H9 (cell line): ENCODE measurements around the gene C2CD2. TPM values are rescaled to one million over a fixed set of nuclear protein-coding genes. Genes with fewer than 3 reads are reported as not detected.

Experiments
- DNase-seq: peaks from one replicate; pipeline ENCODE4 v3.0.0-alpha.2; 2017
- H2AFZ ChIP-seq: one replicate; pipeline ENCODE4 v1.6.1; 2013; ENCODE audit warnings: mild to moderate bottlenecking, low read length, control low read depth, moderate library complexity
- H2AK5ac ChIP-seq: 2 replicates; pipeline ENCODE4 v1.6.1; 2013; ENCODE audit warnings: low read length, control low read depth, mixed read lengths; ENCODE audit not compliant: insufficient read length
- H2BK120ac ChIP-seq: one replicate; pipeline ENCODE4 v1.6.1; 2013; ENCODE audit warnings: low read depth, mild to moderate bottlenecking, low read length, control low read depth, inconsistent platforms; ENCODE audit not compliant: poor library complexity, severe bottlenecking
- H2BK12ac ChIP-seq: 2 replicates; pipeline ENCODE4 v1.6.1; 2013; ENCODE audit warnings: low read length, control low read depth, mixed read lengths, low read depth; ENCODE audit not compliant: insufficient read length
- H2BK15ac ChIP-seq: 2 replicates; pipeline ENCODE4 v1.6.1; 2013; ENCODE audit warnings: low read depth, low read length, control low read depth
- H2BK20ac ChIP-seq: one replicate; pipeline ENCODE4 v1.6.1; 2013; ENCODE audit warnings: low read depth, mild to moderate bottlenecking, low read length, control low read depth, inconsistent platforms; ENCODE audit not compliant: poor library complexity, severe bottlenecking
- H2BK5ac ChIP-seq: 2 replicates; pipeline ENCODE4 v1.6.1; 2013; ENCODE audit warnings: low read length, control low read depth, mixed read lengths; ENCODE audit not compliant: insufficient read length
- H3K14ac ChIP-seq: 2 replicates; pipeline ENCODE4 v1.6.1; 2013; ENCODE audit warnings: low read length, control low read depth; ENCODE audit not compliant: insufficient read depth
- H3K18ac ChIP-seq: 2 replicates; pipeline ENCODE4 v1.6.1; 2013; ENCODE audit warnings: low read depth, mild to moderate bottlenecking, mixed read lengths, low read length, control low read depth; ENCODE audit not compliant: insufficient read length
- H3K23ac ChIP-seq: 2 replicates; pipeline ENCODE4 v1.6.1; 2013; ENCODE audit warnings: low read length, control low read depth, mixed read lengths, low read depth; ENCODE audit not compliant: insufficient read length
- H3K23me2 ChIP-seq: 2 replicates; pipeline ENCODE4 v1.6.1; 2013; ENCODE audit warnings: low read depth, mild to moderate bottlenecking, mixed read lengths, low read length, control low read depth; ENCODE audit not compliant: insufficient read length, poor library complexity, severe bottlenecking
- H3K27ac ChIP-seq: 2 replicates; pipeline ENCODE4 v1.5.1; 2013; ENCODE audit warnings: low read length, control low read depth, mixed read lengths, low read depth; ENCODE audit not compliant: insufficient read length
- H3K27me3 ChIP-seq: 2 replicates; pipeline ENCODE4 v1.6.1; 2013; ENCODE audit warnings: low read length, control low read depth, inconsistent platforms; ENCODE audit not compliant: insufficient read depth
- H3K4ac ChIP-seq: 2 replicates; pipeline ENCODE4 v1.6.1; 2013; ENCODE audit warnings: low read depth, mild to moderate bottlenecking, control low read depth, inconsistent platforms, low read length, moderate library complexity
- H3K4me1 ChIP-seq: 2 replicates; pipeline ENCODE4 v1.6.1; 2013; ENCODE audit warnings: low read length, control low read depth, inconsistent platforms; ENCODE audit not compliant: insufficient read depth
- H3K4me2 ChIP-seq: 2 replicates; pipeline ENCODE4 v1.6.1; 2013; ENCODE audit warnings: low read length, control low read depth, mixed read lengths; ENCODE audit not compliant: insufficient read length, insufficient read depth
- H3K56ac ChIP-seq: 2 replicates; pipeline ENCODE4 v1.6.1; 2013; ENCODE audit warnings: low read depth, mild to moderate bottlenecking, mixed read lengths, low read length, control low read depth; ENCODE audit not compliant: insufficient read length
- H3K79me1 ChIP-seq: 2 replicates; pipeline ENCODE4 v1.6.1; 2013; ENCODE audit warnings: low read depth, mild to moderate bottlenecking, moderate library complexity, low read length, control low read depth, inconsistent platforms; ENCODE audit not compliant: insufficient read depth, poor library complexity, severe bottlenecking
- H3K79me2 ChIP-seq: 2 replicates; pipeline ENCODE4 v1.6.1; 2013; ENCODE audit warnings: low read length, control low read depth, inconsistent platforms; ENCODE audit not compliant: insufficient read depth
- H3K9ac ChIP-seq: 2 replicates; pipeline ENCODE4 v1.6.1; 2013; ENCODE audit warnings: low read length, control low read depth, mixed read lengths; ENCODE audit not compliant: insufficient read length; ENCODE audit errors: extremely low read depth
- H3K9me3 ChIP-seq: one replicate; pipeline ENCODE4 v1.6.1; 2013; ENCODE audit warnings: low read depth, low read length, inconsistent platforms; ENCODE audit not compliant: control insufficient read depth
- H3T11ph ChIP-seq: one replicate; pipeline ENCODE4 v1.6.1; 2013; ENCODE audit warnings: mild to moderate bottlenecking, low read length, control low read depth, inconsistent platforms
- H4K20me1 ChIP-seq: one replicate; pipeline ENCODE4 v1.6.1; 2013; ENCODE audit not compliant: control insufficient read depth, insufficient read length, insufficient read depth
- H4K5ac ChIP-seq: 2 replicates; pipeline ENCODE4 v1.6.1; 2013; ENCODE audit warnings: low read depth, mild to moderate bottlenecking, mixed read lengths, low read length, control low read depth; ENCODE audit not compliant: insufficient read length
- H4K8ac ChIP-seq: replicated peaks from 2 replicates; pipeline ENCODE4 v1.6.1; 2013; ENCODE audit warnings: low read length, control low read depth, mixed read lengths, low read depth; ENCODE audit not compliant: insufficient read length
- H4K91ac ChIP-seq: 2 replicates; pipeline ENCODE4 v1.6.1; 2013; ENCODE audit warnings: low read depth, mild to moderate bottlenecking, moderate library complexity, mixed read lengths, low read length, control low read depth; ENCODE audit not compliant: insufficient read length
- H3K27ac Mint-ChIP-seq, 3 experiments: 2 replicates in 2 of 3; 3 replicates in 1 of 3; pipeline ENCODE4 v1.8.0; 2020 to 2021; ENCODE audit warnings: mixed read lengths in 3 of 3, mild to moderate bottlenecking in 1 of 3, moderate library complexity in 1 of 3
- H3K27me3 Mint-ChIP-seq: 2 replicates; pipeline ENCODE4 v1.8.0; 2021; ENCODE audit warnings: low read depth, mild to moderate bottlenecking, moderate library complexity, mixed read lengths
- H3K36me3 Mint-ChIP-seq, 3 experiments: 2 replicates in 2 of 3; 3 replicates in 1 of 3; pipeline ENCODE4 v1.8.0; 2020 to 2021; ENCODE audit warnings: low read depth in 3 of 3, mixed read lengths in 3 of 3; ENCODE audit not compliant: insufficient read depth in 1 of 3
- H3K4me1 Mint-ChIP-seq, 2 experiments: 2 replicates each; pipeline ENCODE4 v1.8.0; 2020; ENCODE audit warnings: mixed read lengths in 2 of 2
- H3K4me3 Mint-ChIP-seq, 2 experiments: 2 replicates in 1 of 2; 3 replicates in 1 of 2; pipeline ENCODE4 v1.8.0; 2020 to 2021; ENCODE audit warnings: mild to moderate bottlenecking in 2 of 2, mixed read lengths in 2 of 2, moderate library complexity in 1 of 2
- H3K9me3 Mint-ChIP-seq, 2 experiments: 2 replicates in 1 of 2; 3 replicates in 1 of 2; pipeline ENCODE4 v1.8.0; 2020; ENCODE audit warnings: mild to moderate bottlenecking in 2 of 2, mixed read lengths in 2 of 2, moderate library complexity in 1 of 2
- CTCF ChIP-seq: fragments of 200-600 bp; sonication (generic); conservative IDR thresholded peaks from 3 replicates; pipeline ENCODE4 v1.8.0; 2021; ENCODE audit warnings: antibody characterized with exemption, mild to moderate bottlenecking
- WGBS: extraction: QIAGEN DNeasy Blood & Tissue Kit; methylation state at CpG from one replicate; pipeline ENCODE4 v1.1.7; 2013; ENCODE audit warnings: missing lambda C conversion rate, low lambda C conversion rate, mixed read lengths; ENCODE audit not compliant: insufficient read length; ENCODE audit errors: extremely low coverage; 5-methylcytosine and 5-hydroxymethylcytosine counted together
- total RNA-seq: library from RNA; stranded (reverse); gene quantifications from 2 replicates; pipeline ENCODE4 v1.2.1, GENCODE V29; 2021

Gene C2CD2
- total RNA-seq, 1 experiment from 2014 or later = 14.6 TPM

DNA sequence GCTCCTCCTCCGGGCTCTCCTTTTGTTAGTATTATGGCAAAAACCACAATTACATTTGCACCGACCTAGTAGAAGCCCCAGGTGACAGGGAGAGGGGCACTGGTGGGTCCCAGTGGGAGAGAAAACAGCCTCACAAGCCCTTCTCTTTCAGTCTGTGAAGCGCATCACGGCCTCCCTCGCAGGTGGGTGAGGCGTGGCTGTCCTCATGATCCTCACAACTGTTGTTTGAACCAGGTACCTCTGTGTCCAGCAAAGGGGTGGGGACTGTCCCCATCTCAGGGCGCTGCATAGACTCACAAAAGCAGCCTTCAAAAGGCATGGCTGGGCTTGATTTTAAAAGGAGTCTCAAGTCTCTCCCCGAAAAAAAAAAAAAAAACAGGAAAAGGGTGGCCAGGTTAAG, 7.9 kb upstream of the C2CD2 start:
- no peak overlapping the region for H3K27ac Mint-ChIP-seq

More for the DNA sequence above, 7.9 kb upstream of the C2CD2 start:
- Histone ChIP-seq H3K79me2 (no peaks in the 10 kb centered on the region), H3K27ac (no peak overlapping the region), H3K79me1 (no peaks in the 10 kb centered on the region), H2AK5ac (no peak overlapping the region), H3K23ac (no peak overlapping the region), H4K20me1 (no peaks in the 10 kb centered on the region), H2BK120ac (no peak overlapping the region), H4K8ac (no peak overlapping the region), H3K4me2 (no peak overlapping the region), H3K23me2 (no peaks in the 10 kb centered on the region), H3K56ac (no peak overlapping the region), H4K91ac (no peak overlapping the region), H2BK15ac (no peak overlapping the region), H2BK5ac (no peak overlapping the region), H3T11ph (no peak overlapping the region), H3K9me3 (no peaks in the 10 kb centered on the region), H2BK12ac (no peak overlapping the region), H3K27me3 (no peaks in the 10 kb centered on the region), H4K5ac (no peak overlapping the region), H2BK20ac (no peak overlapping the region), H2AFZ (no peak overlapping the region), H3K14ac (peak overlapping the region; percentile 47), H3K9ac (no peak overlapping the region), H3K4me1 (no peaks in the 10 kb centered on the region), H3K4ac (no peak overlapping the region), H3K18ac (no peak overlapping the region)
- no peak overlapping the region for H3K4me3 Mint-ChIP-seq
- H3K36me3 Mint-ChIP-seq = no peaks in the 10 kb centered on the region
- H3K27me3 Mint-ChIP-seq = peaks cover 10% of the 10 kb centered on the region
- WGBS = no CpG with 5 or more reads among the region's 8 CpGs
- H3K4me1 Mint-ChIP-seq = peaks cover 14 to 15% of the 10 kb centered on the region in 2 experiments
- no peak for DNase-seq
- H3K9me3 Mint-ChIP-seq = no peaks in the 10 kb centered on the region
- no peak for TF ChIP-seq CTCF
